ENCODE measurements around the gene LUC7L.

The LUC7L gene

GRCh38 chr16:144797-145252 is 84.4 kb downstream of the LUC7L start:
- Histone ChIP-seq H2BK12ac (ENCODE audit: low read length in 2 of 2) (no peak overlapping the region), H3K79me1 (replicated peaks; ENCODE audit: low read length, poor library complexity, severe bottlenecking) (no peaks in the 10 kb centered on the region), H3K4me2 (ENCODE audit: low read length, poor library complexity, severe bottlenecking) (no peak overlapping the region), H2BK120ac (ENCODE audit: low read depth, low read length) (no peak overlapping the region), H3K4ac (ENCODE audit: low read depth in 1 of 2, low read length in 2 of 2) (no peak overlapping the region), H3K27me3 (ENCODE audit: control insufficient read depth in 1 of 2, insufficient read depth in 1 of 2, low read length in 2 of 2) (peaks cover 0 to 26% of the 10 kb centered on the region in 2 experiments), H3K4me3 (ENCODE audit: insufficient read depth in 1 of 2, low read depth in 1 of 2, low read length in 2 of 2) (no peak overlapping the region), H3K4me1 (ENCODE audit: control insufficient read depth, insufficient read depth, low read depth, low read length) (peaks cover 7% of the 10 kb centered on the region), H3K36me3 (ENCODE audit: control insufficient read depth in 1 of 2, insufficient read depth in 2 of 2, low read depth in 1 of 2, low read length in 2 of 2) (no peaks in the 10 kb centered on the region), H3K9ac (ENCODE audit: low read length) (no peak overlapping the region), H3K9me3 (ENCODE audit: control insufficient read depth, low read length) (no peaks in the 10 kb centered on the region), H4K8ac (ENCODE audit: low read length) (no peak overlapping the region), H4K91ac (ENCODE audit: low read length) (no peak overlapping the region), H2BK15ac (ENCODE audit: low read depth, poor library complexity, severe bottlenecking) (no peak overlapping the region), H2AFZ (ENCODE audit: low read depth, low read length) (no peak overlapping the region), H3K27ac (ENCODE audit: low read length, poor library complexity, severe bottlenecking) (no peak overlapping the region), H3K14ac (ENCODE audit: low read length in 2 of 2) (no peak overlapping the region), H2BK5ac (ENCODE audit: low read depth, low read length, poor library complexity, severe bottlenecking) (no peak overlapping the region), H3K18ac (ENCODE audit: low read depth in 1 of 2, low read length in 2 of 2) (no peak overlapping the region), H3K23ac (ENCODE audit: low read length in 2 of 2) (no peak overlapping the region), H2AK5ac (ENCODE audit: low read length, severe bottlenecking) (no peak overlapping the region)
- WGBS: 90% methylated on average over 14 of the region's 14 CpGs
- DNase-seq: no peak

GRCh38 chr16:143456-143855 is 85.8 kb downstream of the LUC7L start:
- no peak for DNase-seq
- Histone ChIP-seq H3K9ac (ENCODE audit: low read length) (no peak overlapping the region), H3K14ac (ENCODE audit: low read length in 2 of 2) (no peak overlapping the region), H2AK5ac (ENCODE audit: low read length, severe bottlenecking) (no peak overlapping the region), H3K4ac (ENCODE audit: low read depth in 1 of 2, low read length in 2 of 2) (no peak overlapping the region), H2AFZ (ENCODE audit: low read depth, low read length) (no peak overlapping the region), H3K4me2 (ENCODE audit: low read length, poor library complexity, severe bottlenecking) (no peak overlapping the region), H2BK15ac (ENCODE audit: low read depth, poor library complexity, severe bottlenecking) (no peak overlapping the region), H3K36me3 (ENCODE audit: control insufficient read depth in 1 of 2, insufficient read depth in 2 of 2, low read depth in 1 of 2, low read length in 2 of 2) (no peaks in the 10 kb centered on the region), H3K27me3 (ENCODE audit: control insufficient read depth in 1 of 2, insufficient read depth in 1 of 2, low read length in 2 of 2) (peaks cover 0 to 13% of the 10 kb centered on the region in 2 experiments), H4K91ac (ENCODE audit: low read length) (no peak overlapping the region), H4K8ac (ENCODE audit: low read length) (no peak overlapping the region), H3K79me1 (replicated peaks; ENCODE audit: low read length, poor library complexity, severe bottlenecking) (no peaks in the 10 kb centered on the region), H3K23ac (ENCODE audit: low read length in 2 of 2) (no peak overlapping the region), H3K18ac (ENCODE audit: low read depth in 1 of 2, low read length in 2 of 2) (no peak overlapping the region), H2BK5ac (ENCODE audit: low read depth, low read length, poor library complexity, severe bottlenecking) (no peak overlapping the region), H2BK12ac (ENCODE audit: low read length in 2 of 2) (no peak overlapping the region), H3K27ac (ENCODE audit: low read length, poor library complexity, severe bottlenecking) (no peak overlapping the region), H3K9me3 (ENCODE audit: control insufficient read depth, low read length) (no peaks in the 10 kb centered on the region), H2BK120ac (ENCODE audit: low read depth, low read length) (no peak overlapping the region), H3K4me1 (ENCODE audit: control insufficient read depth, insufficient read depth, low read depth, low read length) (peaks cover 3% of the 10 kb centered on the region), H3K4me3 (ENCODE audit: insufficient read depth in 1 of 2, low read depth in 1 of 2, low read length in 2 of 2) (no peak overlapping the region)
- WGBS: 60% methylated on average over 6 of the region's 6 CpGs

- Histone ChIP-seq H3K4ac (ENCODE audit: low read depth in 1 of 2, low read length in 2 of 2) (no peak overlapping the region), H2BK120ac (ENCODE audit: low read depth, low read length) (no peak overlapping the region), H2AFZ (ENCODE audit: low read depth, low read length) (no peak overlapping the region), H3K23ac (ENCODE audit: low read length in 2 of 2) (no peak overlapping the region), H3K79me1 (replicated peaks; ENCODE audit: low read length, poor library complexity, severe bottlenecking) (no peaks in the 10 kb centered on the region), H3K4me1 (ENCODE audit: control insufficient read depth, insufficient read depth, low read depth, low read length) (peaks cover 3% of the 10 kb centered on the region), H2BK12ac (ENCODE audit: low read length in 2 of 2) (no peak overlapping the region), H3K9me3 (ENCODE audit: control insufficient read depth, low read length) (no peaks in the 10 kb centered on the region), H3K27ac (ENCODE audit: low read length, poor library complexity, severe bottlenecking) (no peak overlapping the region), H2BK5ac (ENCODE audit: low read depth, low read length, poor library complexity, severe bottlenecking) (no peak overlapping the region), H3K9ac (ENCODE audit: low read length) (no peak overlapping the region), H4K91ac (ENCODE audit: low read length) (no peak overlapping the region), H3K14ac (ENCODE audit: low read length in 2 of 2) (no peak overlapping the region), H3K4me3 (ENCODE audit: insufficient read depth in 1 of 2, low read depth in 1 of 2, low read length in 2 of 2) (no peak overlapping the region), H4K8ac (ENCODE audit: low read length) (no peak overlapping the region), H3K4me2 (ENCODE audit: low read length, poor library complexity, severe bottlenecking) (no peak overlapping the region), H2BK15ac (ENCODE audit: low read depth, poor library complexity, severe bottlenecking) (no peak overlapping the region), H2AK5ac (ENCODE audit: low read length, severe bottlenecking) (no peak overlapping the region), H3K36me3 (ENCODE audit: control insufficient read depth in 1 of 2, insufficient read depth in 2 of 2, low read depth in 1 of 2, low read length in 2 of 2) (no peaks in the 10 kb centered on the region), H3K27me3 (ENCODE audit: control insufficient read depth in 1 of 2, insufficient read depth in 1 of 2, low read length in 2 of 2) (peaks cover 0 to 11% of the 10 kb centered on the region in 2 experiments), H3K18ac (ENCODE audit: low read depth in 1 of 2, low read length in 2 of 2) (no peak overlapping the region)
- 87% methylated on average over 6 of the region's 6 CpGs for WGBS
- DNase-seq: no peak
Measured at GRCh38 chr16:143047-143446, 86.2 kb downstream of the LUC7L start.

- no peak overlapping the region for H3K9ac ChIP-seq (ENCODE audit: low read length)
- H3K36me3 ChIP-seq (ENCODE audit: control insufficient read depth in 1 of 2, insufficient read depth in 2 of 2, low read depth in 1 of 2, low read length in 2 of 2): no peaks in the 10 kb centered on the region
- H4K8ac ChIP-seq (ENCODE audit: low read length): no peak overlapping the region
- no peak overlapping the region for H2BK5ac ChIP-seq (ENCODE audit: low read depth, low read length, poor library complexity, severe bottlenecking)
- no peak overlapping the region for H3K4me3 ChIP-seq (ENCODE audit: insufficient read depth in 1 of 2, low read depth in 1 of 2, low read length in 2 of 2)
- H2BK15ac ChIP-seq (ENCODE audit: low read depth, poor library complexity, severe bottlenecking): no peak overlapping the region
- H3K27ac ChIP-seq (ENCODE audit: low read length, poor library complexity, severe bottlenecking): no peak overlapping the region
- no peak overlapping the region for H3K18ac ChIP-seq (ENCODE audit: low read depth in 1 of 2, low read length in 2 of 2)
- H3K9me3 ChIP-seq (ENCODE audit: control insufficient read depth, low read length): no peaks in the 10 kb centered on the region
- no peak overlapping the region for H2AFZ ChIP-seq (ENCODE audit: low read depth, low read length)
- no peak overlapping the region for H3K4ac ChIP-seq (ENCODE audit: low read depth in 1 of 2, low read length in 2 of 2)
- no peak overlapping the region for H2BK12ac ChIP-seq (ENCODE audit: low read length in 2 of 2)
- H2BK120ac ChIP-seq (ENCODE audit: low read depth, low read length): no peak overlapping the region
- H3K27me3 ChIP-seq (ENCODE audit: control insufficient read depth in 1 of 2, insufficient read depth in 1 of 2, low read length in 2 of 2): peaks cover 0 to 8% of the 10 kb centered on the region in 2 experiments
- no peak overlapping the region for H4K91ac ChIP-seq (ENCODE audit: low read length)
- peaks cover 3% of the 10 kb centered on the region for H3K4me1 ChIP-seq (ENCODE audit: control insufficient read depth, insufficient read depth, low read depth, low read length)
- H3K4me2 ChIP-seq (ENCODE audit: low read length, poor library complexity, severe bottlenecking): no peak overlapping the region
- 90% methylated on average over 12 of the region's 12 CpGs for WGBS
- no peak overlapping the region for H3K14ac ChIP-seq (ENCODE audit: low read length in 2 of 2)
- peaks cover 2% of the 10 kb centered on the region for H3K79me1 ChIP-seq (replicated peaks; ENCODE audit: low read length, poor library complexity, severe bottlenecking)
- H2AK5ac ChIP-seq (ENCODE audit: low read length, severe bottlenecking): no peak overlapping the region
- H3K23ac ChIP-seq (ENCODE audit: low read length in 2 of 2): no peak overlapping the region
- no peak for DNase-seq
Measured at GRCh38 chr16:142405-142967, 86.8 kb downstream of the LUC7L start.

Data from mesenchymal stem cell (in vitro differentiated cells and primary cell).